Measurements from ENCODE around the gene ALX4. TPM values are rescaled to one million over a fixed set of nuclear protein-coding genes. Genes with fewer than 3 reads are reported as not detected.

ALX4 gene
- total RNA-seq, 4 donors from 2014 or later = under 0.01 to 0.52 (median 0.06) TPM

- no peak for DNase-seq (ENCODE audit: extremely low spot score)
- no peaks in the 10 kb centered on the region for H3K9me3 ChIP-seq
Measured at GRCh38 chr11:44212128-44212527, 97.8 kb downstream of the ALX4 start.

More at GRCh38 chr11:44212128-44212527, 97.8 kb downstream of the ALX4 start:
- no peaks in the 10 kb centered on the region for H3K27me3 ChIP-seq
- H3K4me3 ChIP-seq = no peak overlapping the region
- no peak overlapping the region for H3K27ac ChIP-seq (replicated peaks in 1 of 4)
- TF ChIP-seq EP300 (IDR thresholded peaks at IDR 0.05) (no peak), CTCF (IDR thresholded peaks at IDR 0.05) (no peak), POLR2AphosphoS5 (IDR thresholded peaks at IDR 0.05) (no peak), POLR2A (IDR thresholded peaks at IDR 0.05; ENCODE audit: low read depth) (no peak)
- intact Hi-C loops (cut with DNase I) = no loop called here
- H3K4me1 ChIP-seq = no peaks in the 10 kb centered on the region
- 98% methylated on average over 6 of the region's 6 CpGs for WGBS
- H3K36me3 ChIP-seq = peaks cover 0 to 13% (median 3%) of the 10 kb centered on the region in 4 donors

Other genes starting within 250 kb of the ALX4 start
- 10 to 100 TPM in 2 of 4 donors, 1 to 10 TPM in 2; 8.0 to 19.1 (median 13.5) TPM for gene ACCS, start 243.9 kb downstream of the ALX4 start, total RNA-seq
- 10 to 100 TPM; 47.8 to 80.4 (median 68.0) TPM for gene EXT2, start 214.5 kb downstream of the ALX4 start, total RNA-seq